Left renal pelvis (tissue), 4 donors: ENCODE measurements around the gene RTP5. TPM values are rescaled to one million over a fixed set of nuclear protein-coding genes. Genes with fewer than 3 reads are reported as not detected.

Source experiments
- DNase-seq, 4 donors: peaks; one replicate each; pipeline ENCODE4 v3.0.0-alpha.2; 2013; ENCODE audit warnings: low read depth in 4 of 4, low spot score in 3 of 4
- polyA plus RNA-seq, 4 donors: library from polyadenylated mRNA; unstranded; fragments of 120-200 nt; gene quantifications; one replicate each; pipeline ENCODE4 v1.2.1, GENCODE V29; 2013; ENCODE audit not compliant: insufficient read length in 4 of 4

RTP5 gene
- polyA plus RNA-seq, 4 donors = not detected

- no peak for DNase-seq
Measured at GRCh38 chr2:241885946-241886643, 16.6 kb downstream of the RTP5 start.

DNA sequence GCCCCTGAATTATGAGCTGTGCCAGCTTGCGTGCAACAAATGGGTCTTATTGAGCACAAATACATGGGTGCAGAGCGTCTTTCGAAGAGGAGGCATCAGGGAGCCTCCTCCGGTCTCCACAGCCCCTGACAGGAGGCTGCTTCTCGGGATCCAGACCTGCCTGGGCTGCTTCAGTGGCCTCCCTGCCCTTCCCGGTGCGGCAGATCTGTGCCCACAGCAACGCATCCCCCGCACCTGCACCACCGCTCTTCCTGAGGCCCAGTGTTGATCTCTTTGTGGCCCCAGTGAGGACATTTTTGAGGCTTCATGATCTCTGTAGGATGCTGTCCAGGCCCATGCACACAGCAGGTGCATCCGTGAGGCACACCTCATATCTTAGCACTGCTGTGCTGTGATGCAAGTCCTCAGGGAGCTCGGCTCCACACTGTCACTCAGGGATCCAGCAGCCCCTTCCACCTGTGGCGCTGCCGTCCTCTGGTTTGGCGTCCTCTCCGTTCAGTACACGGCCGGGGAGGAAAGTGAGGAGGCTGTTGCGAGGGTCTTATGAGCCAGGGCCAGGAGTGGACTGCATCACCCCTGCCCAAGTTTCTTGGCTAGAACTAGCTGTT, 17.4 kb downstream of the RTP5 start:
- no peak for DNase-seq

GRCh38 chr2:241887806-241888522, 18.4 kb downstream of the RTP5 start:
- DNase-seq = no peak

- no peak for DNase-seq
Measured at GRCh38 chr2:241888641-241889040, 19.1 kb downstream of the RTP5 start.

DNA sequence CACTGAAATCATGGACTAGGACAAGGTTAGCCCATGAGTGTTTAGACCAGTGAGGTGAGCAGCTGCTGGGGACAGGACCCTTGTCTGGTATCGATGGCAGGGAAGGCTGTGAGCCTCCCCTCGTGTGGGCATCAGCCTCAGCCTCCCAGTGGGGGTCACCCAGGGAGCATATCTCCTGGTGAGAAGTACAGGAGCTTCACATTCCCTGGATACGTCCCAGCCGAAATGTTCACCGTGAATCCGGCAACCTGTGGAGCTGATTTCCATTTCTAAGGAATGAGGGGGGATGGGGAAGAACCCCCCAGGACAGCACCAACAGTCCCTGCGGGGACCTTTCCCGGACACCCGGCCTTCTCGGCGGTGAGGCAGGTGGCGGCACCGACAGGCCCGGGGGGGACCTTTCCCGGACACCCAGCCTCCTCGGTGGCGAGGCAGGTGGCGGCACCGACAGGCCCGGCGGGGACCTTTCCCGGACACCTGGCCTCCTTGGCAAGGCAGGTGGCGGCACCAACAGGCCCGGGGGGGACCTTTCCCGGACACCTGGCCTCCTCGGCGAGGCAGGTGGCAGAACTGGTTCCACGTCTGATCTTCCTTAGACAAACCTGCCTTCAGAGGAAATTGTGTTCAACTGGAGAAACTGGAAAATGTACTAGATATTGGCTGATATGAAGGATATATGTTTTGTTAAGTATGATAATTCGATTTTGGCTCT, 21.2 kb downstream of the RTP5 start:
- no peak for DNase-seq

GRCh38 chr2:241891315-241891987, 21.9 kb downstream of the RTP5 start:
- no peak for DNase-seq

DNA sequence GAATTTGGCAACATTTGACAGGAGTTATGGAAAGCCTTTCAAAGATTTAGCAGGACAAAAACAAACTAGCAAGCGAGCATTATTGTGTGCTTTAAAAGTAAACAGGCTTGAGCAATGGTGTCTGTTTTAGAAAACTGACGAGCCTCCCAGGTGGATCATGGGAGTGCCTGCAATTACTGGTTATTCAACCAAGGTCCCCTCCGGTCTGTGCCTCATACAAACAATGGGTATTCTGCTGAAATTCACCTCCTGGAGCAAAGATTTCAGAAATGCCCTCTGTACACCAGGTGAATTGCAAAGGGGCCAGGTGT, 22.4 kb downstream of the RTP5 start:
- DNase-seq = no peak

DNA sequence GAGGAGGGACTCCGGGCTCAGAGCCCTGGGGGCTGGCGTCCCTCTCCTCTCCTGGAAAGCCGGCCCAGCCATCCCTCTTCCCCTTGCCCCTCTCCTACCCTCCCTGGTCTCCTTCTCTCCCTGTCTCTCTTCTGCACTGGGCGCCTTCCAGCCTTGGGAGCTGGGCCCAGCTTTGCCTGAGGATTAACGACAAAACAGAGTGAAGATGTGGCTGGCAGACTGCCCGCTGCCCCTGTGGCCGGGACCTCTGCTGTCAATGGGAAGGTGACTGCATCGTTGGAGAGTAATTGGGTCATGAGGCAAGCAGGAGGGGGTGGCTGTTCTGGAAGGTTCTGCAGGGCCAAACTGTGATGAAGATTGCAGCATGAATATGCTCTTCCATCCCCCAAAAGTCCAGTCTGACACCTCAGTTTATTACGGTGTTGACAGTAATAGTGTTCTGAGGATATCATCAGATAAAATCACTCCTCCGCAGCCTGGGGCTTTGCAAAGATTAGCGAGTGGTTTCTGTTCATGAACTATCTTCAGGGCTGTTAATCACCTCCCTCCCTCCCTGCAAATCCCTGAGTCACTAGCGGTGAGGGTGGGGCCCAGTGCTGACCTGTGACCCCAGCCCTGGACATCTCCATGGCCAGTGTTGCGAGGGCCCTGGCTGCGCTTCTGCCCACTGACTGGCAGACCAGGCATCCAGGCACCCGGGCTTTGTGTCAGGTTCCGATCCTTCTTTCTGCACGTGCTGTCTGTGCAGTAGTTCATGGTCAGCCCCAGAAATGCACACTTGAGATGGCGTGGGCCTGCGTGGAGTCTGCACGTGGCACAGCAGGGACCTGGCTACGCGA, 23.0 kb downstream of the RTP5 start:
- DNase-seq = no peak

DNA sequence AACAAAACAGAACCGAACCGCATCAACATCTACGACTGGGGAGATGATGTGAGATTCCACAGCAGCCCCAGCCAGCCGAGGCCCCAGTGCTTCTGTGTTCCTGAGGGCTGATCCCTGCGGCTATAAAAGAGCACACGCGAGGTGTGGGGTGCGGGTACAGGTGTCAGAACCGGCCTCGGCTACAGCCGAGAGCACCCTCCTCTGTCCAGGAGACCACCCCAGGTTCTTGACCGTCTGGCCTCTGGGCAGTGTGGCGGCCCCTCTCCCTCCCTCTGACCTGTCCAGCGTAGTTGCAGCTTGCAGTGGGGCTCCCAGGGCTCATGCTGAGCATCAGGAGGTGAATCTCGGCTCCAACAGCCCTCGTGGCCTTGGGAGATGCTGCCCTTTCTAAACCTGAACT, 23.7 kb downstream of the RTP5 start:
- DNase-seq = no peak

GRCh38 chr2:241894056-241894641, 24.6 kb downstream of the RTP5 start:
- no peak for DNase-seq

DNA sequence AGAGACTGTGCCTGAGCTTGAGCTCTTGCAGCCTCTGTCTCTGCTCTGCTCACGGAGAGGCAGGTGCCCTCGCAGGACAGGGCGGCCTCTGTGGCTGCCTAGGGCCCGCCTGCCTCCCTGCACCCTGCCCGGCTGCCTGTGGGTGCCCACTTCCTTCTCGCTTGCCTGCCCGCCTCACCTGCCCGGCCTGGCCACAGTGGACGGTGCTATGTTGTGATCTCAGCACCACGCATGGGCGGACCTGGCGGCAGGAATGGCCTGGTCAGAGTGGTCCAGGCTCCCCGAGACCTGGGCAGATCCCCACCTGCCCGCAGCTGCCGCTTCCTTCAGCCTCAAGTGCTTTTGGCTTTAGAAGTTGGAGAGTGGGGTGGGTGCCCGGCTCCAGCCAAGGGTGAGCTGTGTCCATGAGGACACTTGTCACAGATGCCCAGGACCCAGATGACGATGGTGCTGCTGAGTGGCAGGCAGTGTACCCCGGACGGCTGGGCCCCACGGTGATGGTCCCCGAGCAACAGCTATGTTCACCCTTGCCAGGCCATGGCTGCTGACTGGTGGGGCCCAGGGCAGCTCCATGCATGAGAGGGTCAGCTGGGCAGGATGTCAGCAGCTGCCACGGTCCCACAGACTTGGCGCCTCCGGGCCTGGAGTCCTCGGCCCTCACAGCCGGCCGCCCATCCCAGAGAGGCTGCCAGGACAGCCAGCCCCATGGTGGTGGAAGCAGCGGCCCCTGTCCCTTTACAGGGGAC, 25.3 kb downstream of the RTP5 start:
- DNase-seq = no peak

DNA sequence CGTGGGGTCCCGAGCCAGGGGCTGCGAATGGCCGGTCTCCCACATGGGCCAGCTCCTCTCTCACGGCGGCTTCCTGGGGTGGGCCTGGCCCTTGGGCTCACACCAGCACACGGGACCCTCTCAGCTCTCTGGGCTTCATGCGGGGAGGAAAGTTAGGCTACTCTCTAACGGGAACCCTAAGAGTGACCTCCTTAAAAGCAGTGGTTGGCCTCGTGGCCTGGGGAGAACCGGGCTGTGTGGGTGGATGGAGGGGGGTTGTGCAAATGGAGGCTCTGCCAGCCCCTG, 25.8 kb downstream of the RTP5 start:
- no peak for DNase-seq

- no peak for DNase-seq
Measured at GRCh38 chr2:241895712-241896641, 26.4 kb downstream of the RTP5 start.

- DNase-seq = no peak
Measured at GRCh38 chr2:241896746-241897201, 27.2 kb downstream of the RTP5 start.

DNA sequence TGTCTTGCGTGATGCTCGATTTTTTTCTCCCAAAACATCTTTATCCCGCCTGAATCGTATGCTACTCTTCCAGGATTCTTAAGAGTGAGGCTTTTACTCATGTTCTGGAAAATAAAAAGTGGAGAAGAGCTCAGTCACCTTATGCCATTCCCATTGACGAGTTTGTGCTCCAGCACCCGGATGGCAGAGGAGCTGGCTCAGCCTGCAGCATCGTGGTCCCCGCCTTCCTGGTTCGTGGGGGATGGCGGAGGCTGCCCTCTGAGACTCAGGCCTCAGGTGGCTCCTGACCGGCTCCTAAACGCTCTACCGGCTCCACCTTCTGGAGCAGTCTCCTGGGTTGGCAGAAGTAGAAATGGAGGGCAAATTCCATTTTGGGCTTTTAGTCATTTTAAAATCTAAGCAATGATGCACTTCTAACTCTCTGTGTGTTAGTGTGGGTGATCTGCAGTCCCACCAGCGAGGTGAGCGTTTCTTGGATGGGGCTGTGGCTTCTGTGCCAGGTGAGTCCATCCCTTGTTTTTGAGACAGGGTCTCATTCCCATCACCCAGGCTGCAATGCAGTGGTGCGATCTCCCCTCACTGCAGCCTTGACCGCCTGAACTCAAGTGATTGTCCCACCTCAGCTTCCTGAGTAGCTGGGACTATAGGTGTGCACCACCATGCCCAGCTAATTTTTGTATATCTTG, 27.8 kb downstream of the RTP5 start:
- DNase-seq = no peak

- DNase-seq = no peak
Measured at GRCh38 chr2:241898463-241899270, 29.1 kb downstream of the RTP5 start.
